K562 (cell line): ENCODE measurements around the gene ABLIM1. TPM values are rescaled to one million over a fixed set of nuclear protein-coding genes. Genes with fewer than 3 reads are reported as not detected.

Experiments
- ATAC-seq: fragments of 200-7000 bp; cut with Tn5 transposase; 3 replicates; pipeline ENCODE4 v1.9.1; 2020; ENCODE audit warnings: moderate library complexity
- BruUV-seq: library from RNA; stranded (reverse); fragments of 400-500 nt; replicated peaks from 2 replicates; lab custom pipeline; 2021; lab: Mats Ljungman, UMichigan
- CTCF ChIA-PET: fragments of 300-600 bp; formaldehyde crosslinking; extraction: SDS; loops from one replicate; lab custom pipeline; 2021; ENCODE audit warnings: low intra/inter-chr PET ratio; lab: Yijun Ruan, JAX
- POLR2A ChIA-PET: fragments of 300-600, 350-650 bp; sonication (Branson Sonifier 250); formaldehyde crosslinking; extraction: SDS; loops from one replicate; lab custom pipeline; 2021; ENCODE audit warnings: antibody characterized with exemption, inconsistent platforms; lab: Yijun Ruan, JAX
- DNase-seq, 4 experiments: peaks; one replicate each; pipeline versions ENCODE4 v3.0.0 to v3.0.0-alpha.2; 2011 to 2018; ENCODE audit warnings: low spot score in 3 of 4, mixed read lengths in 3 of 4; ENCODE audit errors: extremely low read depth in 1 of 4
- FAIRE-seq: peaks from 2 replicates; lab custom pipeline; 2011; peaks lifted over from hg19 to GRCh38; lab: Jason Lieb, UNC
- H2AFZ ChIP-seq: 2 replicates; pipeline ENCODE4 v1.6.0; 2011; ENCODE audit warnings: low read depth, low read length, control low read depth, inconsistent platforms
- H3K27ac ChIP-seq: fragments of 200-600 bp; 3 replicates; pipeline ENCODE4 v1.8.0; 2011; ENCODE audit warnings: low read depth, mild to moderate bottlenecking, control low read depth, inconsistent platforms, low read length, moderate library complexity, mixed read lengths; ENCODE audit errors: extremely low read depth
- H3K27me3 ChIP-seq, 2 experiments: fragments of 300-600 bp in 1 of 2; 2 replicates in 1 of 2; 3 replicates in 1 of 2; pipeline versions ENCODE4 v1.6.0 to v1.8.0; 2011; ENCODE audit warnings: inconsistent platforms in 2 of 2, low read length in 2 of 2, mild to moderate bottlenecking in 1 of 2, mixed read lengths in 1 of 2, moderate library complexity in 1 of 2; ENCODE audit not compliant: control insufficient read depth in 2 of 2, insufficient read depth in 2 of 2
- H3K36me3 ChIP-seq: fragments of 300-600 bp; 3 replicates; pipeline ENCODE4 v1.8.0; 2011; ENCODE audit warnings: mild to moderate bottlenecking, low read length, inconsistent platforms; ENCODE audit not compliant: control insufficient read depth, insufficient read depth
- H3K4me1 ChIP-seq, 2 experiments: fragments of 200-600 bp in 1 of 2; replicated peaks in 1 of 2; 2 replicates in 1 of 2; 3 replicates in 1 of 2; pipeline versions ENCODE4 v1.5.1 to v1.8.0; 2011; ENCODE audit warnings: inconsistent platforms in 2 of 2, low read length in 2 of 2, mild to moderate bottlenecking in 1 of 2, mixed read lengths in 1 of 2, moderate library complexity in 1 of 2; ENCODE audit not compliant: control insufficient read depth in 2 of 2, insufficient read depth in 2 of 2
- H3K4me2 ChIP-seq: 2 replicates; pipeline ENCODE4 v1.6.1; 2011; ENCODE audit warnings: low read length, control low read depth, inconsistent platforms, mixed read lengths; ENCODE audit not compliant: insufficient read depth
- H3K4me3 ChIP-seq: fragments of 200-600 bp; sonication (generic), shearing (Covaris generic); 2 replicates; pipeline ENCODE4 v1.5.1; 2016; ENCODE audit warnings: control low read depth, inconsistent platforms
- H3K79me2 ChIP-seq: fragments of 200-600 bp; 3 replicates; pipeline ENCODE4 v1.8.0; 2011; ENCODE audit warnings: low read length, inconsistent platforms; ENCODE audit not compliant: control insufficient read depth, insufficient read depth
- H3K9ac ChIP-seq, 2 experiments: 2 replicates each; pipeline versions ENCODE4 v1.6.0 to v1.6.1; 2011; ENCODE audit warnings: low read depth in 2 of 2, low read length in 2 of 2, control low read depth in 1 of 2, inconsistent platforms in 1 of 2, mild to moderate bottlenecking in 1 of 2, mixed read lengths in 1 of 2; ENCODE audit not compliant: insufficient read depth in 1 of 2
- H3K9me1 ChIP-seq: one replicate; pipeline ENCODE4 v1.6.0; 2011; ENCODE audit warnings: inconsistent platforms, mild to moderate bottlenecking, low read length, moderate library complexity; ENCODE audit not compliant: control insufficient read depth, insufficient read depth
- H3K9me3 ChIP-seq: replicated peaks from 2 replicates; pipeline ENCODE4 v1.5.1; 2011; ENCODE audit warnings: low read depth, low read length, inconsistent platforms; ENCODE audit not compliant: control insufficient read depth, insufficient read depth
- H4K20me1 ChIP-seq: replicated peaks from 2 replicates; pipeline ENCODE4 v1.6.1; 2011; ENCODE audit warnings: low read length, inconsistent platforms, mixed read lengths; ENCODE audit not compliant: control insufficient read depth, insufficient read depth
- RCOR1 ChIP-seq, 2 experiments: IDR thresholded peaks; 2 replicates each; pipeline ENCODE4 v1.6.1; 2012; ENCODE audit warnings: low read depth in 2 of 2, low read length in 2 of 2, borderline replicate concordance in 1 of 2, improper control_type of control experiment in 1 of 2
- TEAD2 ChIP-seq: fragments of 450-650 bp; IDR thresholded peaks from 2 replicates; pipeline ENCODE4 v1.6.1; 2016; ENCODE audit warnings: missing genetic modification characterization, control low read depth, missing compliant biosample characterization
- TGIF2 ChIP-seq: sonication (generic); formaldehyde crosslinking; IDR thresholded peaks from 2 replicates; pipeline ENCODE4 v1.8.1; 2022; ENCODE audit warnings: mild to moderate bottlenecking, missing genetic modification reagents, moderate library complexity
- ZNF76 ChIP-seq: fragments of 250-450 bp; sonication (Bioruptor Pico); IDR thresholded peaks from 2 replicates; pipeline ENCODE4 v1.4.0; 2020; ENCODE audit warnings: mild to moderate bottlenecking, moderate library complexity, borderline replicate concordance
- WGBS: fragments of 100-300 bp; shearing (Covaris generic); methylation state at CpG from one replicate; pipeline ENCODE4 v1.1.6; 2016; ENCODE audit warnings: low coverage, mixed read lengths; ENCODE audit not compliant: insufficient coverage; ENCODE audit errors: missing lambda C conversion rate; 5-methylcytosine and 5-hydroxymethylcytosine counted together
- in situ Hi-C: fragments of 300-500 bp; cut with MboI; formaldehyde crosslinking; loops from 4 replicates; pipeline ENCODE4 v1.15.0; 2018; ENCODE audit warnings: inconsistent platforms, mixed read lengths
- intact Hi-C: fragments of 100-400 bp; cut with micrococcal nuclease; formaldehyde crosslinking; loops from 2 replicates; pipeline ENCODE4 v1.14.2; 2022
- polyA plus RNA-seq, 8 experiments: library from polyadenylated mRNA; depleted of rRNA in 4 of 8; stranded (reverse) in 5 of 8; unstranded in 3 of 8; fragments of >200 nt; fragmentation: Nextera tagmentation in 2 of 8; fragmentation: Illumina TruSeq in 1 of 8; extraction: Ambion mirVana in 2 of 8; extraction: Trizol in 1 of 8; gene quantifications; 2 replicates each; pipeline versions ENCODE4 v1.2.1 to v1.2.3, GENCODE V29; 2011 to 2014; ENCODE audit warnings: inconsistent platforms in 1 of 8, missing spikeins in 1 of 8
- total RNA-seq, 7 experiments: library from RNA; depleted of rRNA in 6 of 7; stranded (reverse); fragments of >200 nt in 6 of 7; fragmentation: Illumina TruSeq in 2 of 7; extraction: Trizol in 2 of 7; gene quantifications; 2 replicates each; pipeline versions ENCODE4 v1.2.1 to v1.2.3, GENCODE V29; 2011 to 2021; ENCODE audit warnings: low replicate concordance in 1 of 7

ABLIM1 gene
- total and polyA plus RNA-seq, 9 of the 15 experiments (the other 6 are each of a cell fraction or from before 2014, with no cell fraction given): 0.07 to 0.49 (median 0.14) TPM; not detected in 6

- POLR2A ChIA-PET: no interaction called here
- no TSS peak for BruUV-seq
- no peak overlapping the region for H3K4me3 ChIP-seq
- TF ChIP-seq TGIF2 (CRISPR knock-in tag) (no peak), TEAD2 (tag) (no peak), ZNF76 (CRISPR knock-in tag) (no peak), RCOR1 (IDR thresholded peaks at IDR 0.05; ENCODE audit: borderline replicate concordance in 1 of 2, low read depth in 2 of 2, low read length in 2 of 2) (no peak)
- TF ChIP-seq, all 486 proteins: peak for 0
- no peak for FAIRE-seq
- Histone ChIP-seq H3K4me2 (no peak overlapping the region), H3K79me2 (no peaks in the 10 kb centered on the region), H2AFZ (no peak overlapping the region), H4K20me1 (no peaks in the 10 kb centered on the region), H3K27ac (no peak overlapping the region), H3K36me3 (no peaks in the 10 kb centered on the region), H3K9ac (no peak overlapping the region), H3K4me1 (peaks cover 0 to 5% of the 10 kb centered on the region in 2 experiments; a peak in 2 of 5 replicates), H3K27me3 (peaks cover 10 to 27% of the 10 kb centered on the region in 2 experiments), H3K9me1 (no peaks in the 10 kb centered on the region), H3K9me3 (no peaks in the 10 kb centered on the region)
- DNase-seq: no peak
- CTCF ChIA-PET: no interaction called here
- intact Hi-C loops: no loop called here
- WGBS: 0% methylated on average over 5 of the region's 9 CpGs
- no peak for ATAC-seq
- in situ Hi-C loops: no loop called here
These were observed 26.9 kb downstream of the ABLIM1 start for GRCh38 chr10:114631090-114631665.
